H1 (cell line): ENCODE results near the gene OTUD5. TPM values are rescaled to one million over a fixed set of nuclear protein-coding genes. Genes with fewer than 3 reads are reported as not detected.

Source experiments
- CTCF ChIA-PET: fragments of 300-600 bp; sonication (Branson Sonifier 250); formaldehyde crosslinking; loops from one replicate; lab custom pipeline; 2021; ENCODE audit not compliant: partially characterized antibody; lab: Charles Lee
- POLR2A ChIA-PET: fragments of 300-600 bp; sonication (Branson Sonifier 250); formaldehyde crosslinking; loops from one replicate; lab custom pipeline; 2021; ENCODE audit warnings: inconsistent platforms; ENCODE audit not compliant: partially characterized antibody; lab: Charles Lee
- DNase-seq, 2 experiments: peaks; one replicate each; pipeline versions ENCODE4 v3.0.0 to v3.0.0-alpha.2; 2010 to 2022; ENCODE audit warnings: low spot score in 2 of 2, low read depth in 1 of 2, mixed read lengths in 1 of 2
- FAIRE-seq: peaks from 2 replicates; lab custom pipeline; 2011; peaks lifted over from hg19 to GRCh38; lab: Jason Lieb, UNC
- H2AFZ ChIP-seq: 2 replicates; pipeline ENCODE4 v1.8.1; 2012; ENCODE audit warnings: low read length, inconsistent platforms
- H2AK5ac ChIP-seq: 2 replicates; pipeline ENCODE4 v1.6.1; 2013; ENCODE audit warnings: low read depth, low read length
- H2BK120ac ChIP-seq: replicated peaks from 2 replicates; pipeline ENCODE3; 2013; ENCODE audit warnings: low read depth, low read length, inconsistent platforms
- H2BK12ac ChIP-seq: 2 replicates; pipeline ENCODE4 v1.6.1; 2013; ENCODE audit warnings: low read depth, low read length
- H2BK15ac ChIP-seq: 2 replicates; pipeline ENCODE4 v1.6.1; 2013; ENCODE audit warnings: low read length
- H2BK20ac ChIP-seq: 2 replicates; pipeline ENCODE4 v1.6.1; 2013; ENCODE audit warnings: low read length
- H2BK5ac ChIP-seq: 2 replicates; pipeline ENCODE4 v1.6.1; 2013; ENCODE audit warnings: low read depth, low read length
- H3K14ac ChIP-seq: 2 replicates; pipeline ENCODE4 v1.6.1; 2013; ENCODE audit warnings: inconsistent platforms; ENCODE audit not compliant: insufficient read length
- H3K18ac ChIP-seq: 2 replicates; pipeline ENCODE4 v1.6.1; 2013; ENCODE audit warnings: low read length; ENCODE audit errors: extremely low read depth
- H3K23ac ChIP-seq: 2 replicates; pipeline ENCODE4 v1.6.1; 2013; ENCODE audit warnings: inconsistent platforms; ENCODE audit not compliant: insufficient read length
- H3K23me2 ChIP-seq: 2 replicates; pipeline ENCODE4 v1.6.1; 2013; ENCODE audit warnings: low read depth, low read length
- H3K27ac ChIP-seq: 2 replicates; pipeline ENCODE4 v1.6.1; 2011; ENCODE audit warnings: low read depth, low read length, inconsistent platforms
- H3K27me3 ChIP-seq, 4 experiments: replicated peaks in 1 of 4; 1 replicate in 1 of 4; 2 replicates in 3 of 4; pipeline versions ENCODE4 v1.6.1 to v1.8.1; 2011 to 2013; ENCODE audit warnings: low read length in 3 of 4, mild to moderate bottlenecking in 3 of 4, inconsistent platforms in 2 of 4, mixed read lengths in 2 of 4, moderate library complexity in 1 of 4; ENCODE audit not compliant: control insufficient read depth in 3 of 4, insufficient read depth in 3 of 4; ENCODE audit errors: extremely low read depth in 1 of 4
- H3K36me3 ChIP-seq, 4 experiments: 2 replicates each; pipeline versions ENCODE4 v1.6.1 to v1.8.1; 2011 to 2013; ENCODE audit warnings: mild to moderate bottlenecking in 4 of 4, low read length in 3 of 4, moderate library complexity in 2 of 4, control low read depth in 1 of 4, inconsistent platforms in 1 of 4; ENCODE audit not compliant: insufficient read depth in 4 of 4, control insufficient read depth in 2 of 4
- H3K4ac ChIP-seq: replicated peaks from 2 replicates; pipeline ENCODE3; 2013; ENCODE audit warnings: low read length, low read depth, mixed read lengths, inconsistent platforms; ENCODE audit not compliant: insufficient read length
- H3K4me1 ChIP-seq, 4 experiments: replicated peaks in 1 of 4; 1 replicate in 1 of 4; 2 replicates in 3 of 4; pipeline versions ENCODE4 v1.6.1 to v1.8.1; 2011 to 2013; ENCODE audit warnings: low read length in 3 of 4, inconsistent platforms in 2 of 4, mixed read lengths in 1 of 4; ENCODE audit not compliant: insufficient read depth in 4 of 4, control insufficient read depth in 3 of 4
- H3K4me2 ChIP-seq, 2 experiments: 2 replicates each; pipeline versions ENCODE4 v1.6.1 to v1.8.1; 2011 to 2013; ENCODE audit warnings: low read depth in 2 of 2, low read length in 2 of 2, control low read depth in 1 of 2, inconsistent platforms in 1 of 2, mild to moderate bottlenecking in 1 of 2; ENCODE audit not compliant: insufficient read depth in 1 of 2
- H3K4me3 ChIP-seq, 4 experiments: fragments of 200-600, 300-600 bp in 1 of 4; sonication (generic), shearing (Covaris generic), sonication (Bioruptor Twin) in 1 of 4; 2 replicates each; pipeline versions ENCODE4 v1.5.1 to v1.8.1; 2011 to 2016; ENCODE audit warnings: low read length in 4 of 4, low read depth in 3 of 4, control low read depth in 2 of 4, inconsistent platforms in 2 of 4, mild to moderate bottlenecking in 2 of 4, mixed read lengths in 1 of 4, moderate library complexity in 1 of 4; ENCODE audit not compliant: insufficient read depth in 2 of 4; ENCODE audit errors: extremely low read depth in 1 of 4
- H3K56ac ChIP-seq: replicated peaks from 2 replicates; pipeline ENCODE3; 2013; ENCODE audit warnings: low read depth, mild to moderate bottlenecking, mixed read lengths, low read length, inconsistent platforms; ENCODE audit not compliant: insufficient read length
- H3K79me1 ChIP-seq: 2 replicates; pipeline ENCODE4 v1.6.1; 2013; ENCODE audit warnings: low read depth, low read length, control low read depth
- H3K79me2 ChIP-seq, 2 experiments: 2 replicates each; pipeline versions ENCODE4 v1.6.1 to v1.8.1; 2012 to 2013; ENCODE audit warnings: low read length in 2 of 2, mild to moderate bottlenecking in 2 of 2, inconsistent platforms in 1 of 2; ENCODE audit not compliant: insufficient read depth in 2 of 2, control insufficient read depth in 1 of 2
- H3K9ac ChIP-seq, 4 experiments: replicated peaks in 1 of 4; 1 replicate in 1 of 4; 2 replicates in 3 of 4; pipeline versions ENCODE4 v1.6.1 to v1.8.1; 2011 to 2013; ENCODE audit warnings: low read depth in 3 of 4, low read length in 3 of 4, control low read depth in 2 of 4, mild to moderate bottlenecking in 2 of 4, moderate library complexity in 2 of 4, inconsistent platforms in 1 of 4; ENCODE audit errors: extremely low read depth in 1 of 4
- H3K9me3 ChIP-seq, 2 experiments: 2 replicates each; pipeline versions ENCODE4 v1.6.1 to v1.8.1; 2012 to 2013; ENCODE audit warnings: mild to moderate bottlenecking in 2 of 2, moderate library complexity in 2 of 2, control low read depth in 1 of 2, inconsistent platforms in 1 of 2, low read depth in 1 of 2, low read length in 1 of 2, mixed read lengths in 1 of 2; ENCODE audit not compliant: insufficient read depth in 2 of 2
- H4K20me1 ChIP-seq, 2 experiments: replicated peaks in 1 of 2; 2 replicates each; pipeline versions ENCODE3 to v1.8.1; 2011 to 2013; ENCODE audit warnings: inconsistent platforms in 2 of 2, low read length in 2 of 2, mild to moderate bottlenecking in 1 of 2; ENCODE audit not compliant: insufficient read depth in 2 of 2, control insufficient read depth in 1 of 2
- H4K5ac ChIP-seq: 2 replicates; pipeline ENCODE4 v1.6.1; 2013; ENCODE audit warnings: low read length, low read depth, mixed read lengths, inconsistent platforms; ENCODE audit not compliant: insufficient read length
- H4K8ac ChIP-seq: 2 replicates; pipeline ENCODE4 v1.8.0; 2013; ENCODE audit warnings: mild to moderate bottlenecking, moderate library complexity, low read length, inconsistent platforms; ENCODE audit not compliant: insufficient read depth; ENCODE audit errors: extremely low read depth
- H4K91ac ChIP-seq: replicated peaks from 2 replicates; pipeline ENCODE3; 2013; ENCODE audit warnings: low read length, mixed read lengths, inconsistent platforms; ENCODE audit not compliant: insufficient read length
- EGR1 ChIP-seq: IDR thresholded peaks from 2 replicates; pipeline ENCODE4 v1.6.1; 2011; ENCODE audit warnings: low read depth, low read length, borderline replicate concordance
- EP300 ChIP-seq, 2 experiments: IDR thresholded peaks; 1 replicate in 1 of 2; 2 replicates in 1 of 2; pipeline ENCODE4 v1.6.1; 2011 to 2012; ENCODE audit warnings: low read depth in 2 of 2, low read length in 2 of 2, mild to moderate bottlenecking in 2 of 2, borderline replicate concordance in 1 of 2, inconsistent platforms in 1 of 2, moderate library complexity in 1 of 2
- HDAC6 ChIP-seq: IDR thresholded peaks from one replicate; pipeline ENCODE4 v1.7.1; 2012; ENCODE audit warnings: low read depth, mild to moderate bottlenecking, inconsistent platforms, low read length, moderate library complexity
- JUN ChIP-seq: IDR thresholded peaks from 2 replicates; pipeline ENCODE4 v1.6.1; 2011; ENCODE audit warnings: low read depth, mild to moderate bottlenecking, improper control_type of control experiment, low read length
- PHF8 ChIP-seq: fragments of 200-600 bp; sonication (generic); conservative IDR thresholded peaks from 2 replicates; pipeline ENCODE4 v1.7.1; 2012; ENCODE audit warnings: low read depth, mild to moderate bottlenecking, inconsistent platforms, low read length, moderate library complexity
- POLR2A ChIP-seq, 2 experiments: IDR thresholded peaks; 1 replicate in 1 of 2; 2 replicates in 1 of 2; pipeline ENCODE4 v1.6.1; 2011; ENCODE audit warnings: low read depth in 2 of 2, low read length in 2 of 2, mild to moderate bottlenecking in 2 of 2; ENCODE audit errors: control extremely low read depth in 1 of 2
- RFX5 ChIP-seq: IDR thresholded peaks from 2 replicates; pipeline ENCODE4 v1.6.1; 2011; ENCODE audit warnings: low read depth, low read length, improper control_type of control experiment, borderline replicate concordance
- SAP30 ChIP-seq: fragments of 300-600 bp; sonication (generic); IDR thresholded peaks from 2 replicates; pipeline ENCODE4 v1.7.1; 2012; ENCODE audit warnings: low read length, moderate library complexity, mild to moderate bottlenecking, inconsistent platforms; ENCODE audit not compliant: insufficient read depth, insufficient replicate concordance
- SP1 ChIP-seq: IDR thresholded peaks from 2 replicates; pipeline ENCODE4 v1.6.1; 2011; ENCODE audit warnings: low read depth, low read length
- TAF7 ChIP-seq: optimal IDR thresholded peaks from 2 replicates; pipeline ENCODE3; 2011; ENCODE audit warnings: low read depth, mild to moderate bottlenecking, inconsistent platforms, low read length, moderate library complexity, borderline replicate concordance
- TBP ChIP-seq: IDR thresholded peaks from 2 replicates; pipeline ENCODE4 v1.6.1; 2011; ENCODE audit warnings: low read depth, low read length, improper control_type of control experiment
- WGBS, 2 experiments: shearing (Covaris generic) in 1 of 2; methylation state at CpG; one replicate each; pipeline versions ENCODE4 v1.1.6 to v1.1.7; 2013 to 2015; ENCODE audit warnings: low lambda C conversion rate in 2 of 2, mixed read lengths in 2 of 2, inconsistent platforms in 1 of 2, low coverage in 1 of 2, missing lambda C conversion rate in 1 of 2; ENCODE audit not compliant: insufficient replicate concordance in 2 of 2, insufficient coverage in 1 of 2, insufficient read length in 1 of 2; ENCODE audit errors: extremely low coverage in 1 of 2, missing lambda C conversion rate in 1 of 2; 5-methylcytosine and 5-hydroxymethylcytosine counted together
- polyA plus RNA-seq, 7 experiments: library from polyadenylated mRNA; depleted of rRNA in 3 of 7; stranded (reverse) in 5 of 7; unstranded in 2 of 7; fragments of >200 nt in 5 of 7; fragments of 200-250 nt in 2 of 7; gene quantifications; 1 replicate in 5 of 7; 2 replicates in 1 of 7; 4 replicates in 1 of 7; pipeline versions ENCODE4 v1.2.1 to v1.2.3, GENCODE V29; 2011 to 2013; ENCODE audit warnings: missing spikeins in 2 of 7, mixed read lengths in 2 of 7
- total RNA-seq: library from RNA; stranded (reverse); fragmentation: NEBNext Ultra II Directional; extraction: Animal tissue kit (Norgen Biotek cat#: 25700); gene quantifications from 2 replicates; pipeline ENCODE4 v1.2.1, GENCODE V29; 2021

OTUD5 gene
- total and polyA plus RNA-seq, 2 of the 8 experiments (the other 6 are each of a cell fraction or from before 2014, with no cell fraction given), result 46.3 to 53.5 TPM

DNA sequence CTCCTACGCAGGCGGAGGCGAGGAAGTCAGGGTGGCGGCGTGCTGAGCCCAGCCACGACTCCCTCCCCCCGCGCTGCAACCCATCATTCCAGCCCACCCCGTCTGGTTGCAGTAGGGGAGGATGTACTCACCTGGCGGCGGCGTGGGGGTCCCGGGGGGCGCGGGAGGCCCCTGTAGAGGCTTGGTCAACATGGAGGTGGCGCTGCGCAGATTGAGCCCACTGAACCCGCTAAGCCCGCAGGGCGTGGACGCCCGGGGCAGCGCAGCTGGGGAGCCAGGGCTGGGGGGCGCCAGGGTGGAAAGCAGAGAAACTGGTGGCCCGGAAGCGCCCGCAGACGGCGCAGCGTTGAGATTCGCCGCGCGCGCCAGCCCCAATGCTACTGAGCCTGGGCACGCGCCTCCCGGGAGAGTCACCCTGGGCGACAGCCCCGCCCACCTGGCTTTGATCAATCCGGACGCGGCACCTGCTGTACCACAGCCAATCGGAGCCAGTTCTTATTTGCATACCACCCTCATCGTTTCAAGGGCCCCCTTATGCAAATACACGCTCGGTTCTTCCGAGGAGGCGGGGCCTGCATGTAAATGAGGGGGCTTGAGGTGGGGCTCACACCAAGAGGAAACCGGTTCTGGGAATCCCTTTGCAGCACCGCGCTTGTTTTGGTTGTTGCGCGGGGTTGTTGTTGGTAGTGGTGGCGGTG lies 38.6 kb downstream of the OTUD5 start, which contains the start of gene PIM2:
TSS of gene PIM2 (minus strand) at position 382 of the 698 bp plus-strand sequence. CDS start at position 192, 190 bp downstream.
- H3K27me3 ChIP-seq, result no peaks in the 10 kb centered on the region
- peak within 1 kb of the TSS; percentile 96 for H2BK5ac ChIP-seq
- H2AK5ac ChIP-seq, result peak within 1 kb of the TSS; percentile 93; the same call in 1 of the 2 replicates
- H4K20me1 ChIP-seq, result peaks cover 14 to 24% of the 10 kb centered on the region in 2 experiments
- H3K4me2 ChIP-seq, result peak within 1 kb of the TSS; percentile 83 to 94
- H3K14ac ChIP-seq, result no peak within 1 kb of the TSS
- peak within 1 kb of the TSS; percentile 53 for H3K23ac ChIP-seq
- H3K23me2 ChIP-seq, result peaks cover 11% of the 10 kb centered on the region
- H4K91ac ChIP-seq, result peak within 1 kb of the TSS; percentile 83
- peak within 1 kb of the TSS; percentile 53 for H3K56ac ChIP-seq
- peak within 1 kb of the TSS; percentile 72 to 96 (median 88) for H3K4me3 ChIP-seq
- peaks cover 16 to 59% of the 10 kb centered on the region in 2 experiments for H3K79me2 ChIP-seq
- peak; percentile 95 for FAIRE-seq
- H2AFZ ChIP-seq, result no peak within 1 kb of the TSS
- CTCF ChIA-PET, result interaction anchor here (2.2 kb wide), 1 partner anchor 28 kb away, joined by 6 read pairs; no protein-coding TSS in a partner anchor
- H3K36me3 ChIP-seq, result peaks cover 7 to 41% (median 25%) of the 10 kb centered on the region in 4 experiments; a peak in 7 of 8 replicates
- WGBS, 2 experiments, result 4% methylated on average over 28 of the region's 55 CpGs; no CpG with 5 or more reads in 1 of the 2 experiments
- H4K5ac ChIP-seq, result peak within 1 kb of the TSS; percentile 68
- POLR2A ChIA-PET, result interaction anchor here (0.6 to 30.9 kb wide), 9 partner anchors 8 to 1000 kb away, joined by 3 to 572 read pairs (median 4); partner anchors contain the start of genes PQBP1 and TIMM17B
- DNase-seq, result peak; percentile 82 to 84
- peak within 1 kb of the TSS; percentile 84; the same call in 1 of the 2 replicates for H2BK12ac ChIP-seq
- H4K8ac ChIP-seq, result peak within 1 kb of the TSS; percentile 95; the same call in 1 of the 2 replicates
- no peaks in the 10 kb centered on the region for H3K79me1 ChIP-seq
- H3K18ac ChIP-seq, result peak within 1 kb of the TSS; percentile 71
- H3K4ac ChIP-seq, result peak within 1 kb of the TSS; percentile 75
- no peak within 1 kb of the TSS for H2BK15ac ChIP-seq
- H3K9me3 ChIP-seq, result no peaks in the 10 kb centered on the region; a peak in 1 of 4 replicates
- peak within 1 kb of the TSS; percentile 78 to 96 (median 86) for H3K9ac ChIP-seq
- H3K4me1 ChIP-seq, result peaks cover 8 to 15% (median 14%) of the 10 kb centered on the region in 4 experiments
- peak within 1 kb of the TSS; percentile 83 for H3K27ac ChIP-seq
- H2BK120ac ChIP-seq, result peak within 1 kb of the TSS; percentile 33
- H2BK20ac ChIP-seq, result peak within 1 kb of the TSS; percentile 90; the same call in 1 of the 2 replicates
- TF ChIP-seq SP1 (peak; percentile 69; the same call in 1 of the 2 replicates), EGR1 (no peak), POLR2A (IDR thresholded peaks at IDR 0.05; ENCODE audit: control extremely low read depth in 1 of 2, low read depth in 2 of 2, low read length in 2 of 2) (peak in 1 of 2 experiments; percentile 88; a peak in 2 of 3 replicates), TBP (peak; percentile 96), RFX5 (no peak), HDAC6 (no peak), SAP30 (no peak), EP300 (IDR thresholded peaks at IDR 0.05; ENCODE audit: borderline replicate concordance in 1 of 2, low read depth in 2 of 2, low read length in 2 of 2) (no peak), PHF8 (peak; percentile 54), TAF7 (peak; percentile 96), JUN (no peak)
